HepG2 (cell line): ENCODE data around the gene KDM6B. TPM values are rescaled to one million over a fixed set of nuclear protein-coding genes. Genes with fewer than 3 reads are reported as not detected.
A peak's percentile ranks its signal among the peaks of the same experiment; 100 is the strongest.

ENCODE experiments used
- CBX5 ChIP-seq: sonication (generic); formaldehyde crosslinking; IDR thresholded peaks from 2 replicates; pipeline ENCODE4 v1.4.0; 2020; ENCODE audit warnings: missing genetic modification reagents, borderline replicate concordance
- ELF4 ChIP-seq: sonication (generic); formaldehyde crosslinking; IDR thresholded peaks from 2 replicates; pipeline ENCODE4 v1.5.0; 2020; ENCODE audit warnings: missing genetic modification reagents, mild to moderate bottlenecking, moderate library complexity, borderline replicate concordance
- KLF6 ChIP-seq: IDR thresholded peaks from 2 replicates; pipeline ENCODE4 v1.8.0; 2016; ENCODE audit warnings: missing biosample characterization, missing genetic modification reagents
- PHF20 ChIP-seq: sonication (generic); formaldehyde crosslinking; IDR thresholded peaks from 2 replicates; pipeline ENCODE4 v1.5.0; 2020; ENCODE audit warnings: mild to moderate bottlenecking, missing genetic modification reagents
- RBAK ChIP-seq: sonication (generic); formaldehyde crosslinking; IDR thresholded peaks from 2 replicates; pipeline ENCODE4 v1.5.1; 2020; ENCODE audit warnings: mild to moderate bottlenecking, missing genetic modification reagents
- SETDB1 ChIP-seq: sonication (generic); formaldehyde crosslinking; IDR thresholded peaks from 2 replicates; pipeline ENCODE4 v1.5.1; 2020; ENCODE audit warnings: missing genetic modification reagents, mild to moderate bottlenecking, borderline replicate concordance
- ZNF138 ChIP-seq: sonication (generic); formaldehyde crosslinking; IDR thresholded peaks from 2 replicates; pipeline ENCODE4 v1.5.0; 2020; ENCODE audit warnings: mild to moderate bottlenecking, low read depth, missing genetic modification reagents
- ZNF557 ChIP-seq: sonication (generic); formaldehyde crosslinking; IDR thresholded peaks from 2 replicates; pipeline ENCODE4 v1.4.0; 2020; ENCODE audit warnings: missing genetic modification reagents
- ZNF747 ChIP-seq: sonication (generic); formaldehyde crosslinking; IDR thresholded peaks from 2 replicates; pipeline ENCODE4 v1.8.1; 2023; ENCODE audit warnings: missing genetic modification reagents, mild to moderate bottlenecking, borderline replicate concordance
- polyA plus RNA-seq, 8 experiments: library from polyadenylated mRNA; depleted of rRNA in 3 of 8; stranded (reverse) in 7 of 8; unstranded in 1 of 8; fragments of >200 nt; fragmentation: Illumina TruSeq in 4 of 8; extraction: Trizol in 4 of 8; gene quantifications; 2 replicates each; pipeline versions ENCODE4 v1.2.1 to v1.2.3, GENCODE V29; 2011 to 2016; ENCODE audit warnings: low read depth in 4 of 8, missing spikeins in 1 of 8, mixed read lengths in 1 of 8; ENCODE audit not compliant: insufficient read depth in 1 of 8
- total RNA-seq, 5 experiments: library from RNA; depleted of rRNA; stranded (reverse); fragments of >200 nt; fragmentation: Illumina TruSeq; extraction: Trizol; gene quantifications; 2 replicates each; pipeline ENCODE4 v1.2.3, GENCODE V29; 2016; ENCODE audit warnings: low read depth in 1 of 5
- TF ChIP-seq, protein P1 (sequence below): sonication (generic); formaldehyde crosslinking; IDR thresholded peaks from 2 replicates; pipeline ENCODE4 v1.8.1; 2023; ENCODE audit warnings: mild to moderate bottlenecking, missing genetic modification reagents
- TF ChIP-seq, protein P2 (sequence below): sonication (generic); formaldehyde crosslinking; IDR thresholded peaks from 2 replicates; pipeline ENCODE4 v1.4.0; 2020; ENCODE audit warnings: mild to moderate bottlenecking, missing genetic modification reagents
- TF ChIP-seq, protein P3 (sequence below): sonication (generic); formaldehyde crosslinking; IDR thresholded peaks from 2 replicates; pipeline ENCODE4 v1.4.0; 2020; ENCODE audit warnings: missing genetic modification reagents
- TF ChIP-seq, protein P4 (sequence below): sonication (generic); formaldehyde crosslinking; IDR thresholded peaks from 2 replicates; pipeline ENCODE4 v1.4.0; 2020; ENCODE audit warnings: missing genetic modification reagents, mild to moderate bottlenecking, borderline replicate concordance
- TF ChIP-seq, protein P5 (sequence below): sonication (generic); formaldehyde crosslinking; IDR thresholded peaks from 2 replicates; pipeline ENCODE4 v1.8.0; 2022; ENCODE audit warnings: missing genetic modification reagents, mild to moderate bottlenecking, inconsistent platforms, borderline replicate concordance
- TF ChIP-seq, protein P6 (sequence below): sonication (generic); formaldehyde crosslinking; IDR thresholded peaks from 2 replicates; pipeline ENCODE4 v1.4.0; 2020; ENCODE audit warnings: missing genetic modification reagents

KDM6B gene
- total and polyA plus RNA-seq, 2 of the 13 experiments (the other 11 are each of a cell fraction or from before 2014, with no cell fraction given): 1.3 to 2.1 TPM

DNA sequence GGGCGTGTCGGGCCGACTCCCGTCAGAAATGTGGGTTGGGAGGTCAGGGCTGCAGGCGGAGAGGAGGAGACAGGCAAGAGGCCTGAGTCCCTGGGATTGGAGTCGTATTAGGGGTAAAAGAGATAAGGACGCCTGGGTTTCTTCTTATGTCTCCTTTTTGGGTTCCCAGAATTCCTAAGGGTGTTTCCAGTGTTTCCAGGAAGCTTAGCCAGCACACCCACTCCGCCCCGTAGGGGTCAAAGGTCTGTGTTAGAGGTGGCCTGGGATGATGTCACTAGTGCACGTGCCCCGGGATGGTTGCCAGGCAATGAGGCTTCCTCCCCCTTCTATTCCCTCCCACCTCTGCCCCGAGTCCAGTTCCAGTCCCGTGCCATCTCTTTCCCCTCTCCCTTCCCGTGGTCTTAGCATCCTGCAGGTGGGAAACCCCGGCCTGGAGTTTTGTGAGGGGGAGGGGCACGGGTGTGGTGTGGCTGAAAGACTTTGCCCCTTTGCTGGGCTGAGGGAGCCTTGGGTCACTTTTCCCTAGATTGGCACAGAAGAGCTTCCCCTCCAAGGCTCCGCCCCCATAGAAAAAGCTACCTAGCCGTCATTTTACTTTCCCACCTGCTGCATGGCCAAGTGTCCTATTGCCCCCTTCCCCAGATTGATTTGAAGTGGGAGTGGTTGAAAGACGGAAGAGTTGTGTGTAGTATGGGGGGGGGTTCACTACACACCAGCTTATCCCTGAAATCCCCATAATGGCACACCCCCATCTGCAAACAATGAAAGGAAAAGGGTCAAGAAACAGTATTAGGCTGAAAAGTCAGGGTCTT, 2.8 kb downstream of the KDM6B start (continued):
- no peak; the same call in 1 of the 2 replicates for TF ChIP-seq ZNF138 (CRISPR knock-in tag)
- no peak for TF ChIP-seq ZNF557 (CRISPR knock-in tag)
- TF ChIP-seq, protein P1, sequence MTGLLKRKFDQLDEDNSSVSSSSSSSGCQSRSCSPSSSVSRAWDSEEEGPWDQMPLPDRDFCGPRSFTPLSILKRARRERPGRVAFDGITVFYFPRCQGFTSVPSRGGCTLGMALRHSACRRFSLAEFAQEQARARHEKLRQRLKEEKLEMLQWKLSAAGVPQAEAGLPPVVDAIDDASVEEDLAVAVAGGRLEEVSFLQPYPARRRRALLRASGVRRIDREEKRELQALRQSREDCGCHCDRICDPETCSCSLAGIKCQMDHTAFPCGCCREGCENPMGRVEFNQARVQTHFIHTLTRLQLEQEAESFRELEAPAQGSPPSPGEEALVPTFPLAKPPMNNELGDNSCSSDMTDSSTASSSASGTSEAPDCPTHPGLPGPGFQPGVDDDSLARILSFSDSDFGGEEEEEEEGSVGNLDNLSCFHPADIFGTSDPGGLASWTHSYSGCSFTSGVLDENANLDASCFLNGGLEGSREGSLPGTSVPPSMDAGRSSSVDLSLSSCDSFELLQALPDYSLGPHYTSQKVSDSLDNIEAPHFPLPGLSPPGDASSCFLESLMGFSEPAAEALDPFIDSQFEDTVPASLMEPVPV (CRISPR knock-in tag): 0 out of 2 replicates have a peak, but pooled peaks have one; percentile 7
- TF ChIP-seq SETDB1 (CRISPR knock-in tag): no peak
- TF ChIP-seq ELF4 (CRISPR knock-in tag): 0 out of 2 replicates have a peak, but pooled peaks have one; percentile 73
- TF ChIP-seq ZNF747 (CRISPR knock-in tag): peak; percentile 82; the same call in 1 of the 2 replicates
- TF ChIP-seq, protein P2, sequence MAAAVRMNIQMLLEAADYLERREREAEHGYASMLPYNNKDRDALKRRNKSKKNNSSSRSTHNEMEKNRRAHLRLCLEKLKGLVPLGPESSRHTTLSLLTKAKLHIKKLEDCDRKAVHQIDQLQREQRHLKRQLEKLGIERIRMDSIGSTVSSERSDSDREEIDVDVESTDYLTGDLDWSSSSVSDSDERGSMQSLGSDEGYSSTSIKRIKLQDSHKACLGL (CRISPR knock-in tag): peak; percentile 41; the same call in 1 of the 2 replicates
- 0 out of 2 replicates have a peak, but pooled peaks have one; percentile 42 for TF ChIP-seq RBAK (CRISPR knock-in tag)
- TF ChIP-seq, protein P3, sequence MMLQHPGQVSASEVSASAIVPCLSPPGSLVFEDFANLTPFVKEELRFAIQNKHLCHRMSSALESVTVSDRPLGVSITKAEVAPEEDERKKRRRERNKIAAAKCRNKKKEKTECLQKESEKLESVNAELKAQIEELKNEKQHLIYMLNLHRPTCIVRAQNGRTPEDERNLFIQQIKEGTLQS (CRISPR knock-in tag): peak; percentile 97
- TF ChIP-seq, protein P4, sequence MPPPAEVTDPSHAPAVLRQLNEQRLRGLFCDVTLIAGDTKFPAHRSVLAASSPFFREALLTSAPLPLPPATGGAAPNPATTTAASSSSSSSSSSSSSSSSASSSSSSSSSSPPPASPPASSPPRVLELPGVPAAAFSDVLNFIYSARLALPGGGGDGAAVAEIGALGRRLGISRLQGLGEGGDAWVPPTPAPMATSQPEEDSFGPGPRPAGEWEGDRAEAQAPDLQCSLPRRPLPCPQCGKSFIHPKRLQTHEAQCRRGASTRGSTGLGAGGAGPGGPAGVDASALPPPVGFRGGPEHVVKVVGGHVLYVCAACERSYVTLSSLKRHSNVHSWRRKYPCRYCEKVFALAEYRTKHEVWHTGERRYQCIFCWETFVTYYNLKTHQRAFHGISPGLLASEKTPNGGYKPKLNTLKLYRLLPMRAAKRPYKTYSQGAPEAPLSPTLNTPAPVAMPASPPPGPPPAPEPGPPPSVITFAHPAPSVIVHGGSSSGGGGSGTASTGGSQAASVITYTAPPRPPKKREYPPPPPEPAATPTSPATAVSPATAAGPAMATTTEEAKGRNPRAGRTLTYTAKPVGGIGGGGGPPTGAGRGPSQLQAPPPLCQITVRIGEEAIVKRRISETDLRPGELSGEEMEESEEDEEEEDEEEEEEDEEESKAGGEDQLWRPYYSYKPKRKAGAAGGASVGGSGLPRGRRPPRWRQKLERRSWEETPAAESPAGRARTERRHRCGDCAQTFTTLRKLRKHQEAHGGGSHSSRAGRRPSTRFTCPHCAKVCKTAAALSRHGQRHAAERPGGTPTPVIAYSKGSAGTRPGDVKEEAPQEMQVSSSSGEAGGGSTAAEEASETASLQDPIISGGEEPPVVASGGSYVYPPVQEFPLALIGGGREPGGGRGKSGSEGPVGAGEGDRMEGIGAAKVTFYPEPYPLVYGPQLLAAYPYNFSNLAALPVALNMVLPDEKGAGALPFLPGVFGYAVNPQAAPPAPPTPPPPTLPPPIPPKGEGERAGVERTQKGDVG: peak; percentile 69; the same call in 1 of the 2 replicates
- peak; percentile 76; the same call in 1 of the 2 replicates for TF ChIP-seq PHF20 (CRISPR knock-in tag)
- TF ChIP-seq CBX5 (CRISPR knock-in tag): peak; percentile 99; the same call in 1 of the 2 replicates
- peak; percentile 92; the same call in 1 of the 2 replicates for TF ChIP-seq KLF6
- TF ChIP-seq, protein P5, sequence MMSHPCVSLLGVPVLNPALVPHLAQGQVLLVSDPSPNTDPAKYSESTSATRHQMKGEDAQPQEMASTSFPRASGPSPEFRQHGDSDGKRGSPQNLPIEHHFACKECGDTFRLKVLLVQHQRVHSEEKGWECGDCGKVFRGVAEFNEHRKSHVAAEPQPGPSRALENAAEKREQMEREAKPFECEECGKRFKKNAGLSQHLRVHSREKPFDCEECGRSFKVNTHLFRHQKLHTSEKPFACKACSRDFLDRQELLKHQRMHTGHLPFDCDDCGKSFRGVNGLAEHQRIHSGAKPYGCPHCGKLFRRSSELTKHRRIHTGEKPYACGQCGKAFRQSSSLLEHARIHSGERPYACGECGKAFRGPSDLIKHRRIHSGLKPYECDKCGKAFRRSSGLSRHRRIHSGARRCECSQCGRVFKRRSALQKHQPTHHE (CRISPR knock-in tag): no peak; the same call in 1 of the 2 replicates
- TF ChIP-seq, protein P6, sequence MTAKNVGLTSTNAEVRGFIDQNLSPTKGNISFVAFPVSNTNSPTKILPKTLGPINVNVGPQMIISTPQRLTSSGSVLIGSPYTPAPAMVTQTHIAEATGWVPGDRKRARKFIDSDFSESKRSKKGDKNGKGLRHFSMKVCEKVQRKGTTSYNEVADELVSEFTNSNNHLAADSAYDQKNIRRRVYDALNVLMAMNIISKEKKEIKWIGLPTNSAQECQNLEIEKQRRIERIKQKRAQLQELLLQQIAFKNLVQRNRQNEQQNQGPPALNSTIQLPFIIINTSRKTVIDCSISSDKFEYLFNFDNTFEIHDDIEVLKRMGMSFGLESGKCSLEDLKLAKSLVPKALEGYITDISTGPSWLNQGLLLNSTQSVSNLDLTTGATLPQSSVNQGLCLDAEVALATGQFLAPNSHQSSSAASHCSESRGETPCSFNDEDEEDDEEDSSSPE (CRISPR knock-in tag): peak; percentile 73
